Keratinocyte (primary cell): ENCODE data around the gene GPS1. TPM values are rescaled to one million over a fixed set of nuclear protein-coding genes. Genes with fewer than 3 reads are reported as not detected.

ENCODE experiments used
- DNase-seq: peaks from one replicate; pipeline ENCODE4 v3.0.0-alpha.2; 2011; ENCODE audit warnings: low read depth, missing footprints, low spot score
- FAIRE-seq: peaks from 2 replicates; lab custom pipeline; 2011; peaks lifted over from hg19 to GRCh38; lab: Jason Lieb, UNC
- H2AFZ ChIP-seq: 2 replicates; pipeline ENCODE4 v1.6.0; 2012; ENCODE audit warnings: low read length, control low read depth, inconsistent platforms; ENCODE audit not compliant: control insufficient read depth
- H3K27ac ChIP-seq: 2 replicates; pipeline ENCODE4 v1.5.1; 2011; ENCODE audit warnings: low read length; ENCODE audit not compliant: control insufficient read depth, insufficient read depth
- H3K27me3 ChIP-seq: 3 replicates; pipeline ENCODE4 v1.6.0; 2011; ENCODE audit warnings: low read length; ENCODE audit not compliant: control insufficient read depth, insufficient read depth; ENCODE audit errors: extremely low read depth
- H3K36me3 ChIP-seq, 2 experiments: 2 replicates in 1 of 2; 3 replicates in 1 of 2; pipeline ENCODE4 v1.5.1; 2011; ENCODE audit warnings: low read length in 2 of 2, mild to moderate bottlenecking in 1 of 2; ENCODE audit not compliant: control insufficient read depth in 2 of 2, insufficient read depth in 2 of 2; ENCODE audit errors: extremely low read depth in 1 of 2
- H3K4me1 ChIP-seq: 3 replicates; pipeline ENCODE4 v1.5.1; 2011; ENCODE audit warnings: low read length; ENCODE audit not compliant: control insufficient read depth, insufficient read depth; ENCODE audit errors: extremely low read depth
- H3K4me2 ChIP-seq: 3 replicates; pipeline ENCODE4 v1.6.0; 2011; ENCODE audit warnings: low read depth, low read length; ENCODE audit not compliant: control insufficient read depth, insufficient read depth; ENCODE audit errors: extremely low read depth
- H3K4me3 ChIP-seq, 3 experiments: fragments of 200-600 bp in 1 of 3; sonication (generic) in 1 of 3; 2 replicates in 2 of 3; 3 replicates in 1 of 3; pipeline ENCODE4 v1.5.1; 2011 to 2016; ENCODE audit warnings: low read length in 3 of 3, mild to moderate bottlenecking in 3 of 3, control low read depth in 2 of 3, inconsistent platforms in 1 of 3, low read depth in 1 of 3, mixed read lengths in 1 of 3, mixed run types in 1 of 3, moderate library complexity in 1 of 3; ENCODE audit not compliant: control insufficient read depth in 2 of 3, insufficient read depth in 2 of 3; ENCODE audit errors: extremely low read depth in 1 of 3
- H3K79me2 ChIP-seq: 2 replicates; pipeline ENCODE4 v1.6.0; 2012; ENCODE audit warnings: low read length; ENCODE audit not compliant: control insufficient read depth, insufficient read depth
- H3K9ac ChIP-seq: 3 replicates; pipeline ENCODE4 v1.6.0; 2011; ENCODE audit warnings: low read length; ENCODE audit not compliant: control insufficient read depth, insufficient read depth; ENCODE audit errors: extremely low read depth
- H3K9me1 ChIP-seq: 3 replicates; pipeline ENCODE4 v1.6.0; 2011; ENCODE audit warnings: low read length; ENCODE audit not compliant: control insufficient read depth, insufficient read depth; ENCODE audit errors: extremely low read depth
- H3K9me3 ChIP-seq: 2 replicates; pipeline ENCODE4 v1.5.1; 2012; ENCODE audit warnings: low read depth, low read length; ENCODE audit not compliant: control insufficient read depth
- H4K20me1 ChIP-seq: 3 replicates; pipeline ENCODE4 v1.6.0; 2011; ENCODE audit warnings: low read length; ENCODE audit not compliant: control insufficient read depth, insufficient read depth; ENCODE audit errors: extremely low read depth
- CTCF ChIP-seq, 3 experiments: IDR thresholded peaks in 1 of 3; conservative IDR thresholded peaks in 1 of 3; optimal IDR thresholded peaks in 1 of 3; 2 replicates in 2 of 3; 3 replicates in 1 of 3; pipeline versions ENCODE3 to v1.5.1; 2011; ENCODE audit warnings: low read length in 3 of 3, mild to moderate bottlenecking in 3 of 3, moderate library complexity in 2 of 3, control low read depth in 1 of 3, inconsistent platforms in 1 of 3; ENCODE audit not compliant: insufficient read depth in 2 of 3; ENCODE audit errors: extremely low read depth in 1 of 3
- EZH2 ChIP-seq: IDR thresholded peaks from one replicate; pipeline ENCODE4 v1.6.1; 2012; ENCODE audit warnings: inconsistent platforms, mild to moderate bottlenecking, low read length, moderate library complexity
- dilution Hi-C: fragments of 300-500 bp; cut with MboI; formaldehyde crosslinking; loops from one replicate; pipeline ENCODE4 v1.7.0; 2020; ENCODE audit warnings: low sequenced_read_pairs; ENCODE audit not compliant: extremely low pct_ligation_motif_present
- polyA plus RNA-seq, 5 experiments: library from polyadenylated mRNA; depleted of rRNA in 3 of 5; stranded (reverse) in 3 of 5; stranded (forward) in 1 of 5; unstranded in 1 of 5; fragments of >200 nt; gene quantifications; 1 replicate in 1 of 5; 2 replicates in 3 of 5; 3 replicates in 1 of 5; pipeline versions ENCODE4 v1.2.1 to v1.2.3, GENCODE V29; 2011 to 2012; ENCODE audit warnings: missing spikeins in 2 of 5, low read depth in 1 of 5, low replicate concordance in 1 of 5

GPS1 gene
- polyA plus RNA-seq, 1 donor (not counting 4 experiments of a cell fraction or from before 2014, with no cell fraction given): 60.4 TPM

- Histone ChIP-seq H3K4me3 (no peak overlapping the region), H3K9me3 (no peaks in the 10 kb centered on the region), H2AFZ (no peak overlapping the region), H4K20me1 (peaks cover 25% of the 10 kb centered on the region), H3K9me1 (no peaks in the 10 kb centered on the region), H3K4me2 (no peak overlapping the region), H3K27ac (no peak overlapping the region), H3K36me3 (peaks cover 55 to 56% of the 10 kb centered on the region in 2 experiments), H3K27me3 (no peaks in the 10 kb centered on the region), H3K4me1 (no peaks in the 10 kb centered on the region), H3K79me2 (peaks cover 61% of the 10 kb centered on the region), H3K9ac (no peak overlapping the region)
- no peak for FAIRE-seq
- TF ChIP-seq CTCF (optimal IDR thresholded peaks at IDR 0.05 in 1 of 3, IDR thresholded peaks at IDR 0.05 in 1 of 3, conservative IDR thresholded peaks at IDR 0.05 in 1 of 3; ENCODE audit: extremely low read depth in 1 of 3, insufficient read depth in 2 of 3, low read length in 3 of 3) (no peak), EZH2 (no peak)
- dilution Hi-C loops: no loop called here
- DNase-seq: no peak
Measured at GRCh38 chr17:82089723-82090548, 38.2 kb downstream of the GPS1 start.

- FAIRE-seq (no peak), DNase-seq (no peak)
- Histone ChIP-seq H3K36me3 (peaks cover 59 to 62% of the 10 kb centered on the region in 2 experiments), H3K4me2 (no peak overlapping the region), H3K27me3 (no peaks in the 10 kb centered on the region), H3K4me3 (no peak overlapping the region), H3K9me1 (no peaks in the 10 kb centered on the region), H3K79me2 (peaks cover 69% of the 10 kb centered on the region), H3K9ac (no peak overlapping the region), H3K4me1 (peaks cover 2% of the 10 kb centered on the region), H3K9me3 (no peaks in the 10 kb centered on the region), H2AFZ (no peak overlapping the region), H3K27ac (no peak overlapping the region), H4K20me1 (peaks cover 32% of the 10 kb centered on the region)
- dilution Hi-C loops: no loop called here
- TF ChIP-seq CTCF (optimal IDR thresholded peaks at IDR 0.05 in 1 of 3, IDR thresholded peaks at IDR 0.05 in 1 of 3, conservative IDR thresholded peaks at IDR 0.05 in 1 of 3; ENCODE audit: extremely low read depth in 1 of 3, insufficient read depth in 2 of 3, low read length in 3 of 3) (no peak), EZH2 (no peak)
Measured at GRCh38 chr17:82090549-82091263, 39.0 kb downstream of the GPS1 start.
